GM21529 (cell line): ENCODE data around the gene INSM1.

ENCODE experiments used
- ATAC-seq: cut with Tn5 transposase; IDR thresholded peaks from one replicate; pipeline ENCODE4 v1.9.1; 2021; ENCODE audit not compliant: unreplicated experiment

Gene INSM1

GRCh38 chr20:20393207-20394120 is 25.6 kb downstream of the INSM1 start:
- no peak for ATAC-seq

DNA sequence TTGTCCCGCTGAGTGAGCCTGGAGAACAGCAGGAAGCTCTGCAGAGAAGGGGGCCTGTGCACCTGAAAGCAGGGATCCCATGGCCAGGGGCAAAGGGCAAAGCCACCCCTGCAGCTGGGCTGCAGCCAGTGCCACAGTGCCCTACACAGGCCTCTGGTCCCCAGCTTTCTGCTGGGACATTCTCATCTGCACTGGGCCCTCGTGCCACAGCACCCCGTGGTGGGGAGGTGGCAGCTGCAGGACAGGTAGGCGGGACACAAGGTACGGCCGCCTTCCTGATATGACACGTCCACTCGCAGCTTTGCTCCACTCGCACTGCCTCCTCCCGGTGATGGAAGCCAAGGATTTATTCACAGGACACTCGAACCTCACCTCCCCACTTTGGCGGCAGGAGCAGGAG is 27.2 kb downstream of the INSM1 start:
- no peak for ATAC-seq

GRCh38 chr20:20395903-20396568 is 28.1 kb downstream of the INSM1 start:
- ATAC-seq: no peak

- no peak for ATAC-seq
Measured at GRCh38 chr20:20396794-20397193, 28.9 kb downstream of the INSM1 start.

DNA sequence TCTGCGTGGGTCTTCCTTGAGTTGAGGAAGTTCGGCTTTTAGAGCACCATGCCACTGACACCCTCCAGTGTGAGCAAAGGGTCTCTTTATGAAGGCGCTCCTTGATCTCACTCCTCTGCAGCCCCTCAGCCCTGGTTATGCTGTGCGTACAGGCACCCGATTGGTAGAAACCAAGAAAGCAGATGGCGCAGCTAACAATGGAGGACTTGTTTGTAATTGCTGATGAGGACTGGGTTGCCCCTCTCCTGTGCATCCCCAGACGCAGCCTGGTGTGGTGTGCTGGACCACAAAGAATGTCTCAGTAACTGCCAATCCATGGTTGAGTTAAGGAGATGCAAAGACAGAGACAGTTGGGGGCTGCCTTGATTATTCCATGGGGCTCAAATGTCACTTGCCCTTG is 30.2 kb downstream of the INSM1 start:
- no peak for ATAC-seq

GRCh38 chr20:20399531-20400500 is 31.9 kb downstream of the INSM1 start:
- ATAC-seq: no peak

GRCh38 chr20:20401991-20402390 is 34.1 kb downstream of the INSM1 start:
- ATAC-seq: no peak

DNA sequence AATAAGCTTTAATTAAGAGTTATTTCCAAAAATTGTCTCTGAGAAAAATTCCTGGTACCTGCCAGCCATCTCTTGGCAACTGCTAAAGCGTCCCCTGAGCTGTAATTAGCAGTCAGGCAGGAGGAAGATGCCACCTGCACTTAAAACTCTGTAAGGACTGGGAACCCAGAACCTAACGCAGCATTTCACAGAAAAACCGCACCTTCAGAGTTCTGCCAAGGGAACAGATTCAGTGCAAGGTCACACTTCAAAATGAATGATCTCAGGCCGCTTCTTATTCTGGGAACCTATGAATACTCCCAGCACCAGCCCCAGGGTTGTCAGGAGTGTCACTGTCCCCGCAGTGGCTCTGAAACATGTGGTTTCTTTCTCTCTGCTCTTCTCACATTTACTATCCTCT is 36.7 kb downstream of the INSM1 start:
- no peak for ATAC-seq

- no peak for ATAC-seq
Measured at GRCh38 chr20:20405623-20406022, 37.7 kb downstream of the INSM1 start.

DNA sequence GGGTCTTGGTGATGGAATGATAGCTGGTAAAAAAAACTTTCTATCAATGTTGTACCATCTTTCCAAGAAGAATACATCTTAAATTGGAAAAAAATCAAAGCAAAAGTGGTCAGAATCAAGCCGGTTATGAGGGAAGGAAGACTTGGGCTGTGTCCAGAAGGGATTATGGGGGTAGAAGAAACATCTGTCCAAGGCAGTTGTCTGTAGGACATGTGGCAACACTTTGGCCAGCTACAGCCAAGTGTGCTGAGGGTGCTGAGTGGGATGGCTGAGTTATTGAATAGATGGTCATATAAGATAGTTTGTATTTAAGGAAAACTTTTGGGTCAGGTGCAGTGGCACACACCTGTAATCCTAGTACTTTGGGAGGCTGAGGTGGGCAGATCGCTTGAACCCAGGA is 38.4 kb downstream of the INSM1 start:
- ATAC-seq: no peak

DNA sequence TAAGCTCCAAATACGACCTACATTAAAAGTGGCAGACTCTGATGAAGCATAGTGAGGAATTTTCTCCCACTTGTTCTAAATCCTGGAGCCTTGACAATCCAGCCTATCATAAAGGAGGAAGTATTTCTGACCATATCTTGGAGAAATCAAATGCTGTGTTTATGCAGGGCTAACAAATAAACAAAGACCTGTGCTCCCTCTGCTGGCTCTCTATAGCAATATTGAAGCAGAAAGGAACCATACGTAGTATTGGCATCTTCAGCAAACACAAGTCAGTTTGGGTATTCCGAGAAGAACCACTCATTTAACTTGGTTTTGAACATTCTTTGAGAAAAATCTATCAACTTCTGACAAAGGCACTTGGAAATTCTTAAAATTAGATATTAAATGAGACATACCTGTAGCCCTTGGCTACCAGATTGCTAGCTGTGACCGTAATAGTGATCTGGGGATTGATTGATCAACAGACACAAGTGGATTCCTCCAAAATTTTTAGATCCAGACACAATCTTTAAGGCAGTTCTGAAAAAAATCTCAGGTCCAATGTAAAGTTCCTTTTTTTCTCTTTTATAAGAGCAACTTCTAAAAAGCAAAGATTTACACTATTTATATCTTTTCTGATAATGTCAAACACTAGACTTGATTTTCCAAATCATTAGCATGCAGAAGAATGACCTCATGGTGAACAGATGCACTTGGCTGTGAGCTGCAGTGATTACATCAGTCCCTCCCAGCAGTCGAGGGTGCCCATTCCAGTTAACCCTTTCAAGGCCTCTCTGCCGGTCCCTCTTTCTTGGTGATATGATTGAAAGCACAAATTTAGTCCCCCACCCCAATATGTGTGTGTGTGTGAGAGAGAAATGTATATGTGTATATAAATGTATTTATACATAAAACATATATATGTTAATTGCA is 40.2 kb downstream of the INSM1 start:
- ATAC-seq: no peak

DNA sequence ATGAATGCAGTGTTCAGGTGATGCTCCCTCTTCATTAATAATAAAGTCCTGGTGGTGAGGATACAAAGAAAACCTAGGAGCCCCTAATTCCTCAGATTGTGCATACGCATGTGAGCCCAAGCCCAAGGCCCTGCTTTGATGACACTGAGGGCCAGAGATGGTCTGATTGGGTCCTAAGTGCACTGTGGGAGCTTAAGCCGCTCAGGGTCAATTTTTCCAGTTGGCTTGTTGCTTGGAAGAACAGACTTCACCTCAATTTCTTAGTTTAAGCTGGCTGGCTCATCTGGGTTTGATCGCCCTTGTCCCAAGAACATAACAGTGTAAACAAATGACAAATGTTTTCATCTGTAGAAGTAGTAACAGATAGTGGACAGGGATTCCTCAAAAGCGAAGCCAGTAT is 41.4 kb downstream of the INSM1 start:
- ATAC-seq: no peak

GRCh38 chr20:20410678-20411077 is 42.8 kb downstream of the INSM1 start:
- ATAC-seq: no peak

GRCh38 chr20:20411402-20411801 is 43.5 kb downstream of the INSM1 start:
- ATAC-seq: no peak

DNA sequence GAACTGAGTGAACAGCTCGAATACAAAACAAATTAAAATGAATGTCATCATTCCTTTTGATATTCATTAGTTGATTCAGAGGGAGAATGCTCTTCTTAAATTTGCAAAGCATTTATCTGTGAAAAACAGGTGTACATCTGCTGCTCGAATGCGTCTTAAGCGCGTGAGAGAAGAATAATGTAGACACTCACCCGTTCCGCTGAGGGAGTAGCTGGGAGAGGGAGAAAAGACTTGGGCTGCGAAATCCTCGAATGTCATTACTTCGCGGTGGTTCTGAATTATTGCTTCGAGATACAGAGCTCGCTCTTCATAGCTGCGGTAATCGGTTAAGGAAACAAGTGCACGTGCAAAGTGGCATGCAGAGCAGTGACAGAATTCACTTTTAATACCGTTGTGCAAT is 43.9 kb downstream of the INSM1 start:
- ATAC-seq: no peak

- no peak for ATAC-seq
Measured at GRCh38 chr20:20412750-20413149, 44.8 kb downstream of the INSM1 start.

GRCh38 chr20:20413810-20414281 is 45.9 kb downstream of the INSM1 start:
- ATAC-seq: no peak

GRCh38 chr20:20414640-20415220 is 46.8 kb downstream of the INSM1 start:
- no peak for ATAC-seq

GRCh38 chr20:20415321-20415720 is 47.4 kb downstream of the INSM1 start:
- no peak for ATAC-seq
